ENCODE measurements around the gene GNPTAB. TPM values are rescaled to one million over a fixed set of nuclear protein-coding genes. Genes with fewer than 3 reads are reported as not detected.

GNPTAB gene
- total and polyA plus RNA-seq, 2 of the 13 experiments (the other 11 are each of a cell fraction or from before 2014, with no cell fraction given), result 13.6 to 19.4 TPM

DNA sequence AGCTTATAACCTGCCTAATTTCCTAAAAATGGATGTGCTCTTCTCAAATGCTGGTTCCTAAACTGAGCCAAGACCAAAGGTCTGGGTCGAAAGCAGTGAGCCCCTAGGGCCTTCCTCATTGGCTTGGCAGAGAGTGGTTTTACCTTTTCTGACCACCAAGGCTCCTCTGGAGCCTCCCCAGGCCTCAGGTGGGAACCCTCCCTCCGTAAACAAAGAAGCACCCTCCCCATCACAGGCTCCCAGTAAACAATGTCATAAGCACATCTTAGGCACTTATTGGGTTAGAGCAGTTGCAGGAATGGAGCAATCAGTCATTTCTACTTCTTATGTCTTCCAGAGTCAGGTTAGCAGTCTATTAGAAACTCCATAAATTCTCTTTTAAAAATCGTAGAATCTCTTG, 127.3 kb downstream of the GNPTAB start:
- Histone ChIP-seq H3K36me3 (replicated peaks in 1 of 2; ENCODE audit: control insufficient read depth in 1 of 2, insufficient read depth in 2 of 2, low read length in 2 of 2) (peaks cover 2 to 10% of the 10 kb centered on the region in 2 experiments; a peak in 3 of 5 replicates), H3K9me3 (ENCODE audit: low read length) (no peaks in the 10 kb centered on the region), H3K27me3 (ENCODE audit: control insufficient read depth in 1 of 2, insufficient read depth in 2 of 2, low read length in 2 of 2) (no peaks in the 10 kb centered on the region; a peak in 1 of 5 replicates), H4K20me1 (ENCODE audit: insufficient read depth, low read length) (peaks cover 36% of the 10 kb centered on the region), H3K4me1 (ENCODE audit: insufficient read depth, low read length) (peaks cover 66% of the 10 kb centered on the region), H2AFZ (ENCODE audit: low read length) (no peak overlapping the region), H3K4me3 (replicated peaks in 1 of 3; ENCODE audit: insufficient read depth in 1 of 3, low read depth in 2 of 3, low read length in 3 of 3) (no peak overlapping the region), H3K4me2 (ENCODE audit: low read depth, low read length) (peak overlapping the region; percentile 28; the same call in 1 of the 2 replicates), H3K9ac (ENCODE audit: insufficient read depth, low read depth, low read length) (no peak overlapping the region), H3K27ac (ENCODE audit: extremely low read length, insufficient read depth, low read length) (no peak overlapping the region), H3K79me2 (ENCODE audit: insufficient read depth, low read length) (peaks cover 85% of the 10 kb centered on the region)
- ATAC-seq (peak; percentile 42), DNase-seq (ENCODE audit: low spot score) (no peak), FAIRE-seq (no peak)
- no TSS peak for BruUV-seq (replicated peaks)
- intact Hi-C loops (cut with micrococcal nuclease; ENCODE audit: unreplicated experiment) (no loop called here), in situ Hi-C loops (cut with HindIII; ENCODE audit: extremely low pct_ligation_motif_present, low pct_unique_long_range_greater_than_20kb) (no loop called here)
- ChIA-PET POLR2A (no interaction called here), CTCF (ENCODE audit: low intra/inter-chr PET ratio, low total read pairs) (no interaction called here)
- 57% methylated on average over 3 of the region's 3 CpGs for WGBS (ENCODE audit: low lambda C conversion rate)
- TF ChIP-seq ZNF841 (CRISPR knock-in tag; IDR thresholded peaks at IDR 0.05; ENCODE audit: borderline replicate concordance) (no peak), ZNF160 (CRISPR knock-in tag; IDR thresholded peaks at IDR 0.05) (no peak), CHCHD3 (CRISPR knock-in tag; IDR thresholded peaks at IDR 0.05) (no peak), POLR2A (IDR thresholded peaks at IDR 0.05; ENCODE audit: insufficient read depth in 1 of 2, low read depth in 2 of 2, low read length in 2 of 2) (no peak), RBM22 (optimal IDR thresholded peaks at IDR 0.05; ENCODE audit: low read length) (peak; percentile 52), SP140L (CRISPR knock-in tag; IDR thresholded peaks at IDR 0.05; ENCODE audit: borderline replicate concordance) (no peak), FOXA1 (IDR thresholded peaks at IDR 0.05) (no peak), FOXA1 (CRISPR knock-in tag; IDR thresholded peaks at IDR 0.05) (peak; percentile 40; the same call in 1 of the 2 replicates), FOXP1 (IDR thresholded peaks at IDR 0.05) (no peak), FOXP1 (CRISPR knock-in tag; IDR thresholded peaks at IDR 0.05) (peak; percentile 47), FOXP4 (CRISPR knock-in tag; IDR thresholded peaks at IDR 0.05) (peak; percentile 37; the same call in 1 of the 2 replicates), FOXA3 (CRISPR knock-in tag; IDR thresholded peaks at IDR 0.05) (peak; percentile 22; the same call in 1 of the 2 replicates), ATF7 (IDR thresholded peaks at IDR 0.05) (no peak), ATF7 (CRISPR knock-in tag; IDR thresholded peaks at IDR 0.05) (no peak), ARNT (IDR thresholded peaks at IDR 0.05) (no peak), DPF2 (CRISPR knock-in tag; IDR thresholded peaks at IDR 0.05; ENCODE audit: borderline replicate concordance, low read depth) (no peak), SMARCE1 (IDR thresholded peaks at IDR 0.05; ENCODE audit: borderline replicate concordance) (no peak), SMYD3 (CRISPR knock-in tag; IDR thresholded peaks at IDR 0.05) (no peak), HNRNPK (IDR thresholded peaks at IDR 0.05; ENCODE audit: low read depth, low read length, poor library complexity, severe bottlenecking) (no peak), BRCA1 (CRISPR knock-in tag; IDR thresholded peaks at IDR 0.05) (no peak)
- TF ChIP-seq, protein P1, sequence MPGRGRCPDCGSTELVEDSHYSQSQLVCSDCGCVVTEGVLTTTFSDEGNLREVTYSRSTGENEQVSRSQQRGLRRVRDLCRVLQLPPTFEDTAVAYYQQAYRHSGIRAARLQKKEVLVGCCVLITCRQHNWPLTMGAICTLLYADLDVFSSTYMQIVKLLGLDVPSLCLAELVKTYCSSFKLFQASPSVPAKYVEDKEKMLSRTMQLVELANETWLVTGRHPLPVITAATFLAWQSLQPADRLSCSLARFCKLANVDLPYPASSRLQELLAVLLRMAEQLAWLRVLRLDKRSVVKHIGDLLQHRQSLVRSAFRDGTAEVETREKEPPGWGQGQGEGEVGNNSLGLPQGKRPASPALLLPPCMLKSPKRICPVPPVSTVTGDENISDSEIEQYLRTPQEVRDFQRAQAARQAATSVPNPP (CRISPR knock-in tag; IDR thresholded peaks at IDR 0.05), result no peak
- TF ChIP-seq, protein P2, sequence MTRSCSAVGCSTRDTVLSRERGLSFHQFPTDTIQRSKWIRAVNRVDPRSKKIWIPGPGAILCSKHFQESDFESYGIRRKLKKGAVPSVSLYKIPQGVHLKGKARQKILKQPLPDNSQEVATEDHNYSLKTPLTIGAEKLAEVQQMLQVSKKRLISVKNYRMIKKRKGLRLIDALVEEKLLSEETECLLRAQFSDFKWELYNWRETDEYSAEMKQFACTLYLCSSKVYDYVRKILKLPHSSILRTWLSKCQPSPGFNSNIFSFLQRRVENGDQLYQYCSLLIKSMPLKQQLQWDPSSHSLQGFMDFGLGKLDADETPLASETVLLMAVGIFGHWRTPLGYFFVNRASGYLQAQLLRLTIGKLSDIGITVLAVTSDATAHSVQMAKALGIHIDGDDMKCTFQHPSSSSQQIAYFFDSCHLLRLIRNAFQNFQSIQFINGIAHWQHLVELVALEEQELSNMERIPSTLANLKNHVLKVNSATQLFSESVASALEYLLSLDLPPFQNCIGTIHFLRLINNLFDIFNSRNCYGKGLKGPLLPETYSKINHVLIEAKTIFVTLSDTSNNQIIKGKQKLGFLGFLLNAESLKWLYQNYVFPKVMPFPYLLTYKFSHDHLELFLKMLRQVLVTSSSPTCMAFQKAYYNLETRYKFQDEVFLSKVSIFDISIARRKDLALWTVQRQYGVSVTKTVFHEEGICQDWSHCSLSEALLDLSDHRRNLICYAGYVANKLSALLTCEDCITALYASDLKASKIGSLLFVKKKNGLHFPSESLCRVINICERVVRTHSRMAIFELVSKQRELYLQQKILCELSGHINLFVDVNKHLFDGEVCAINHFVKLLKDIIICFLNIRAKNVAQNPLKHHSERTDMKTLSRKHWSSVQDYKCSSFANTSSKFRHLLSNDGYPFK (CRISPR knock-in tag; IDR thresholded peaks at IDR 0.05; ENCODE audit: borderline replicate concordance), result no peak
